ENCODE data around the gene FLAD1. TPM values are rescaled to one million over a fixed set of nuclear protein-coding genes. Genes with fewer than 3 reads are reported as not detected.

FLAD1 gene
- total RNA-seq, 1 experiment from 2014 or later, result 72.8 TPM

DNA sequence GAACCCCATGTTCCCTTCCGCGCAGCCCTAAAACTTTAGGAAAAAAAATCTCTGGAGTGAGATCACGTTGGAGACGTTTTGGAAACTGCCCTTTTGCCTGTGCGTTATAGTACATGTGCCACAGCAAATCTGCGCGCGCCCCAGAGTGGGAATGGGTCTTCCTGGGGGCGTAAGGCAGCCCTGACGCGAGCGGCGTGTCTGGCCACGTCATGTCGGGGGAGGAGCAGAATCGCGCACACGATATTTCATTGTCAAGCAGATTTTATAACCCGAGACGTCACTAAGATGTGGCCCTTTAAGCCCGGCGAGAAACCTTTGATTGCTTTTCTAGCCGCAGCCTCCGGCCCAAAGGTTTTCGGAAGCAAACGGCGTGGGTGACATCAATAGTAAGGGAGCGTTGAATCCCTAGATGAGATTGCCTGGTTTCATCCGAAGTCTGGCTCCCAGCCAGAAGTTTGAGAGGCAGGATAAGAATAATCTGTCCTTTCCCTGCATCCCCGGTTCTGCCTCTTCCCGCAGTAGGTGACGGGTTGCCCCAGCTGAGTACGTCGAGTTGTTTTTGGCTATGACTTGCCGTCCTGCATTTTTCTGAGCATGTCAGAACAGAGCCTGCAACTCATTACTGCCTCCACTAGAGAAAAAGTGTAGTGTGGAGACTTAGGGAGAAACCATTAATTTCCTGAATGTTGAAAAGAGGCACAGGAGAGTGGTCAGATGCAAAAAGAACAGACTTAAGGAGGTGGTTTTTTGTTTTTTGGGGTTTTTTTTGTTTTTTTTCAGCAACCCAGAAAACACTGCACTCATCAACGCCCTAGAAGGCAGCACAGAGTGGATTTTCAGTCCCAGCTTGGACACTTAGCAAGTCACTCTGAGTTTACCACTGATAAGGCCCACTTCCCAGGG, 45.8 kb upstream of the FLAD1 start:
- H3K4me1 ChIP-seq (ENCODE audit: control insufficient read depth, insufficient read depth, low read length), result peaks cover 11% of the 10 kb centered on the region
- peak overlapping the region; percentile 68 to 94 for H3K4me3 ChIP-seq (ENCODE audit: low read depth in 2 of 2, low read length in 2 of 2)
- H3K27ac ChIP-seq (ENCODE audit: low read length), result peak overlapping the region; percentile 97
- H3K27me3 ChIP-seq (ENCODE audit: control insufficient read depth, insufficient read depth, low read length), result no peaks in the 10 kb centered on the region
- TSS peak; percentile 97 for BruUV-seq (replicated peaks)
- H3K36me3 ChIP-seq (ENCODE audit: control insufficient read depth, insufficient read depth, low read length), result no peaks in the 10 kb centered on the region
- ChIA-PET CTCF (interaction anchor here (0.6 kb wide), 1 partner anchor 379 kb away, joined by 8 read pairs; the partner anchor contains the start of gene UBE2Q1), POLR2A (interaction anchor here (1.0 to 1.5 kb wide), 2 partner anchors 18 to 33 kb away, joined by 3 to 5 read pairs; partner anchors contain the start of genes PBXIP1 and SHC1)
- ATAC-seq (peak; percentile 90), DNase-seq (ENCODE audit: low read depth, low spot score) (peak; percentile 84)
- no peaks in the 10 kb centered on the region for H3K9me3 ChIP-seq (ENCODE audit: control insufficient read depth, insufficient read depth, low read depth, low read length)
- TF ChIP-seq TCF7L2 (IDR thresholded peaks at IDR 0.05; ENCODE audit: low read depth, low read length) (peak; percentile 55; the same call in 1 of the 2 replicates), POLR2AphosphoS5 (IDR thresholded peaks at IDR 0.05; ENCODE audit: low read depth, low read length) (peak; percentile 54; the same call in 1 of the 2 replicates), SIN3A (IDR thresholded peaks at IDR 0.05; ENCODE audit: borderline replicate concordance, insufficient read depth, low read depth, low read length) (0 out of 2 replicates have a peak, but pooled peaks have one; percentile 81)
- TF ChIP-seq, protein P1, sequence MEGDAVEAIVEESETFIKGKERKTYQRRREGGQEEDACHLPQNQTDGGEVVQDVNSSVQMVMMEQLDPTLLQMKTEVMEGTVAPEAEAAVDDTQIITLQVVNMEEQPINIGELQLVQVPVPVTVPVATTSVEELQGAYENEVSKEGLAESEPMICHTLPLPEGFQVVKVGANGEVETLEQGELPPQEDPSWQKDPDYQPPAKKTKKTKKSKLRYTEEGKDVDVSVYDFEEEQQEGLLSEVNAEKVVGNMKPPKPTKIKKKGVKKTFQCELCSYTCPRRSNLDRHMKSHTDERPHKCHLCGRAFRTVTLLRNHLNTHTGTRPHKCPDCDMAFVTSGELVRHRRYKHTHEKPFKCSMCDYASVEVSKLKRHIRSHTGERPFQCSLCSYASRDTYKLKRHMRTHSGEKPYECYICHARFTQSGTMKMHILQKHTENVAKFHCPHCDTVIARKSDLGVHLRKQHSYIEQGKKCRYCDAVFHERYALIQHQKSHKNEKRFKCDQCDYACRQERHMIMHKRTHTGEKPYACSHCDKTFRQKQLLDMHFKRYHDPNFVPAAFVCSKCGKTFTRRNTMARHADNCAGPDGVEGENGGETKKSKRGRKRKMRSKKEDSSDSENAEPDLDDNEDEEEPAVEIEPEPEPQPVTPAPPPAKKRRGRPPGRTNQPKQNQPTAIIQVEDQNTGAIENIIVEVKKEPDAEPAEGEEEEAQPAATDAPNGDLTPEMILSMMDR (IDR thresholded peaks at IDR 0.05), result peak; percentile 29; the same call in 1 of the 2 replicates
- TF ChIP-seq, protein P2, sequence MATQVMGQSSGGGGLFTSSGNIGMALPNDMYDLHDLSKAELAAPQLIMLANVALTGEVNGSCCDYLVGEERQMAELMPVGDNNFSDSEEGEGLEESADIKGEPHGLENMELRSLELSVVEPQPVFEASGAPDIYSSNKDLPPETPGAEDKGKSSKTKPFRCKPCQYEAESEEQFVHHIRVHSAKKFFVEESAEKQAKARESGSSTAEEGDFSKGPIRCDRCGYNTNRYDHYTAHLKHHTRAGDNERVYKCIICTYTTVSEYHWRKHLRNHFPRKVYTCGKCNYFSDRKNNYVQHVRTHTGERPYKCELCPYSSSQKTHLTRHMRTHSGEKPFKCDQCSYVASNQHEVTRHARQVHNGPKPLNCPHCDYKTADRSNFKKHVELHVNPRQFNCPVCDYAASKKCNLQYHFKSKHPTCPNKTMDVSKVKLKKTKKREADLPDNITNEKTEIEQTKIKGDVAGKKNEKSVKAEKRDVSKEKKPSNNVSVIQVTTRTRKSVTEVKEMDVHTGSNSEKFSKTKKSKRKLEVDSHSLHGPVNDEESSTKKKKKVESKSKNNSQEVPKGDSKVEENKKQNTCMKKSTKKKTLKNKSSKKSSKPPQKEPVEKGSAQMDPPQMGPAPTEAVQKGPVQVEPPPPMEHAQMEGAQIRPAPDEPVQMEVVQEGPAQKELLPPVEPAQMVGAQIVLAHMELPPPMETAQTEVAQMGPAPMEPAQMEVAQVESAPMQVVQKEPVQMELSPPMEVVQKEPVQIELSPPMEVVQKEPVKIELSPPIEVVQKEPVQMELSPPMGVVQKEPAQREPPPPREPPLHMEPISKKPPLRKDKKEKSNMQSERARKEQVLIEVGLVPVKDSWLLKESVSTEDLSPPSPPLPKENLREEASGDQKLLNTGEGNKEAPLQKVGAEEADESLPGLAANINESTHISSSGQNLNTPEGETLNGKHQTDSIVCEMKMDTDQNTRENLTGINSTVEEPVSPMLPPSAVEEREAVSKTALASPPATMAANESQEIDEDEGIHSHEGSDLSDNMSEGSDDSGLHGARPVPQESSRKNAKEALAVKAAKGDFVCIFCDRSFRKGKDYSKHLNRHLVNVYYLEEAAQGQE (IDR thresholded peaks at IDR 0.05; ENCODE audit: insufficient read depth in 1 of 2, low read depth in 2 of 2, low read length in 1 of 2), result no peak
- intact Hi-C loops (cut with micrococcal nuclease; ENCODE audit: unreplicated experiment) (loop anchor here (2.0 to 5.0 kb wide), 2 partner anchors 59 to 455 kb away; no protein-coding TSS in a partner anchor), in situ Hi-C loops (cut with HindIII; ENCODE audit: low pct_unique_long_range_greater_than_20kb, low sequenced_read_pairs) (no loop called here)

DNA sequence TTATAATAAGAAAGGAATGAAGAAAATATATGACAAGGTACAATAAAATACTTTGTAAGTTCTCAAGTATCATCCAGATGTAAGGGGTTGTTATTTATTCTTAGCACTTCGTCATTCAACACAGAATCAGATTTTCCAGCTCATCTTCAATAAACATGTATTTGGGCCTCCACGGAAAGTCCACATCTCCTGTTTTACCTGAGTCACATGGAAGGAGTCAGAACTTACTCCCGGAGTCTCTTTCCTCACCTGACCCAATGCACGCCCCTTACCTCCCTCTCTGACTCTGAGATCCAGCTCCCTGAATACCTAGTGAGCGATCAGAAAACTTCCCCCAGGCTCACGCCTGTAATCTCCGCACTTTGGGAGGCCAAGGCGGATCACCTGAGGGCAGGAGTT, 45.2 kb upstream of the FLAD1 start:
- POLR2A ChIA-PET, result no interaction called here
- no peaks in the 10 kb centered on the region for H3K36me3 ChIP-seq (ENCODE audit: control insufficient read depth, insufficient read depth, low read length)
- H3K27ac ChIP-seq (ENCODE audit: low read length), result peak overlapping the region; percentile 97
- peak overlapping the region; percentile 68 to 94 for H3K4me3 ChIP-seq (ENCODE audit: low read depth in 2 of 2, low read length in 2 of 2)
- H3K27me3 ChIP-seq (ENCODE audit: control insufficient read depth, insufficient read depth, low read length), result no peaks in the 10 kb centered on the region
- H3K9me3 ChIP-seq (ENCODE audit: control insufficient read depth, insufficient read depth, low read depth, low read length), result no peaks in the 10 kb centered on the region
- intact Hi-C loops (cut with micrococcal nuclease; ENCODE audit: unreplicated experiment) (loop anchor here (2.0 to 5.0 kb wide), 2 partner anchors 59 to 456 kb away; no protein-coding TSS in a partner anchor), in situ Hi-C loops (cut with HindIII; ENCODE audit: low pct_unique_long_range_greater_than_20kb, low sequenced_read_pairs) (no loop called here)
- H3K4me1 ChIP-seq (ENCODE audit: control insufficient read depth, insufficient read depth, low read length), result peaks cover 11% of the 10 kb centered on the region
- no TSS peak for BruUV-seq (replicated peaks)
- TF ChIP-seq TCF7L2 (IDR thresholded peaks at IDR 0.05; ENCODE audit: low read depth, low read length) (no peak), SIN3A (IDR thresholded peaks at IDR 0.05; ENCODE audit: borderline replicate concordance, insufficient read depth, low read depth, low read length) (no peak), POLR2AphosphoS5 (IDR thresholded peaks at IDR 0.05; ENCODE audit: low read depth, low read length) (no peak)
- TF ChIP-seq, protein P1 (IDR thresholded peaks at IDR 0.05), result no peak
- TF ChIP-seq, protein P2 (IDR thresholded peaks at IDR 0.05; ENCODE audit: insufficient read depth in 1 of 2, low read depth in 2 of 2, low read length in 1 of 2), result no peak
- CTCF ChIA-PET, result interaction anchor here (0.6 kb wide), 1 partner anchor 380 kb away, joined by 8 read pairs; the partner anchor contains the start of gene UBE2Q1
- DNase-seq (ENCODE audit: low read depth, low spot score) (no peak), ATAC-seq (no peak)

Data from Panc1 (cell line).